GM13976 (cell line): ENCODE data around the gene TANK.
"Not testable (repeated sequence)": the region's sequence is repeated elsewhere in the genome, so short reads cannot be mapped to it uniquely, and the experiment has no call there.

Experiments
- DNase-seq: peaks from one replicate; pipeline ENCODE4 v3.0.0; 2012; ENCODE audit warnings: low spot score
- CTCF ChIP-seq: IDR thresholded peaks from 2 replicates; pipeline ENCODE4 v1.5.1; 2012; ENCODE audit warnings: borderline replicate concordance, mild to moderate bottlenecking; ENCODE audit not compliant: insufficient read depth; ENCODE audit errors: extremely low read depth, missing control alignments, control extremely low read depth
- in situ Hi-C: fragments of 300-500 bp; cut with MboI; formaldehyde crosslinking; loops from one replicate; pipeline ENCODE4 v1.12.0; 2022; ENCODE audit warnings: low sequenced_read_pairs, mixed read lengths, inconsistent platforms; ENCODE audit not compliant: unreplicated experiment

The TANK gene

GRCh38 chr2:161241894-161242293, 81.7 kb downstream of the TANK start:
- in situ Hi-C loops: no loop called here
- DNase-seq: no peak
- TF ChIP-seq CTCF: no peak

GRCh38 chr2:161243312-161243711, 83.1 kb downstream of the TANK start:
- no peak for TF ChIP-seq CTCF
- in situ Hi-C loops: no loop called here
- peak; percentile 40 for DNase-seq

GRCh38 chr2:161243905-161244304, 83.7 kb downstream of the TANK start:
- TF ChIP-seq CTCF: no peak
- no peak for DNase-seq
- in situ Hi-C loops: no loop called here

- DNase-seq: peak; percentile 70
- in situ Hi-C loops: not testable (repeated sequence)
These were observed 84.4 kb downstream of the TANK start for GRCh38 chr2:161244387-161245260.

GRCh38 chr2:161245261-161245553, 85.0 kb downstream of the TANK start:
- in situ Hi-C loops: no loop called here
- DNase-seq: no peak
- TF ChIP-seq CTCF: no peak

GRCh38 chr2:161245671-161246070, 85.4 kb downstream of the TANK start:
- no peak for TF ChIP-seq CTCF
- in situ Hi-C loops: no loop called here
- no peak for DNase-seq

- in situ Hi-C loops: no loop called here
These were observed 86.1 kb downstream of the TANK start for GRCh38 chr2:161246281-161246680.

More at GRCh38 chr2:161246281-161246680, 86.1 kb downstream of the TANK start:
- DNase-seq: no peak
- TF ChIP-seq CTCF: no peak
